ENCODE measurements around the gene BCKDHA. TPM values are rescaled to one million over a fixed set of nuclear protein-coding genes. Genes with fewer than 3 reads are reported as not detected.

BCKDHA gene
- total and polyA plus RNA-seq, 9 of the 15 experiments (the other 6 are each of a cell fraction or from before 2014, with no cell fraction given): 4.5 to 52.5 (median 14.1) TPM

- TF ChIP-seq CLOCK (CRISPR knock-in tag; IDR thresholded peaks at IDR 0.05; ENCODE audit: borderline replicate concordance): no peak
- TF ChIP-seq REST (IDR thresholded peaks at IDR 0.05; ENCODE audit: borderline replicate concordance): peak; percentile 69
- TF ChIP-seq REST (CRISPR knock-in tag; IDR thresholded peaks at IDR 0.05; ENCODE audit: low read depth): no peak
- TF ChIP-seq THAP12 (CRISPR knock-in tag; IDR thresholded peaks at IDR 0.05): no peak
- no peak for TF ChIP-seq ZNF121 (CRISPR knock-in tag; conservative IDR thresholded peaks at IDR 0.05)
Observed at GRCh38 chr19:41426952-41427646, 29.5 kb downstream of the BCKDHA start, which contains the start of gene B3GNT8 (continued).

Measured in K562 (cell line).